Measurements from ENCODE around the gene MSRB1. TPM values are rescaled to one million over a fixed set of nuclear protein-coding genes. Genes with fewer than 3 reads are reported as not detected.

The MSRB1 gene
- total and polyA plus RNA-seq, 3 experiments from 2014 or later, result 20.2 to 20.4 (median 20.4) TPM

DNA sequence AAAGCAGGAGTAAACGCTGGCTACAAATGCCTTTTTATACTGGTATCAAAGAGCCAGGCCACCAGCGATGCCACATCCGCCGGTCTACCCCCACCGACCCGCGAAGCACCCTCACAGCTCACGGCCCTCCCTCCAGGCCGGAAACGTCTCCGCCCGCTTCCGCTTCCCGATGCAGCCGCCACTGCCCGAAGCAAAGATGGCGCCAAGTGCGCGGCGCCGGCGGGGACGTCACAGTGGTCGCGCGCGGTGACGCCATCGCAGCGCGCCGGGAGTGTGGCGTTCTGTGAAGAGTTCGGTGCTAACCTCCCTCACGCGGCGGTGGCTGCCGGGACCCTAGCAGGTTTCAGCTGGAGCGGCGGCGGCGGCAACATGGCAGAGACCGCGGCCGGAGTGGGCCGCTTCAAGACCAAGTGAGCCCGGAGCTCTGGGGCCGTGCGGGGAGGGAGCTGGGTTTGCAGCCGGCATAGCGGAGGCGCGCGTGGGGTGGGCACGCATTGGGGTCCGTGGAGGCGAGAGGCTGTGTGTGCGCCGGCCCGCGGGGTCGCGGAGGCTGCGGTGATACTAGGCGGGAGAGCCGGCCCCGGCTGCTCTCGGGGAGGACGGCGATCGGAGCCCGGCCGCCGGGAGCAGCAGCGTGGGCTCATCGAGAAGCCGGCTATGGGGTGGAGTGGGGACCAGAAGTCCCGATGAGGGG lies 28.9 kb upstream of the MSRB1 start, which contains the start of gene TBL3:
TBL3 (plus strand) TSS at position 258 of the 694 bp plus-strand sequence; CDS start at position 370, 112 bp downstream.
- DNase-seq, result peak; percentile 95 to 98 (median 97)
- Mint-ChIP-seq H3K4me3 (peak within 1 kb of the TSS; percentile 89 to 97 (median 93)), H3K36me3 (peaks cover 0 to 41% (median 2%) of the 10 kb centered on the region in 3 donors), H3K9me3 (peaks cover 0 to 5% (median 0%) of the 10 kb centered on the region in 5 donors), H3K4me1 (peaks cover 17 to 20% (median 19%) of the 10 kb centered on the region in 3 donors), H3K27me3 (peaks cover 0 to 5% of the 10 kb centered on the region in 2 donors), H3K27ac (peak within 1 kb of the TSS; percentile 96 to 99 (median 98))
- CTCF ChIA-PET, result interaction anchor here (0.6 to 1.6 kb wide), 8 partner anchors 8 to 167 kb away, joined by 3 to 5 read pairs (median 4); partner anchors contain the start of gene NDUFB10
- Histone ChIP-seq H3K27ac (ENCODE audit: low read depth, low read length) (peak within 1 kb of the TSS; percentile 83), H3K4me1 (ENCODE audit: insufficient read depth, low read length) (peaks cover 17% of the 10 kb centered on the region), H3K27me3 (ENCODE audit: insufficient read depth, low read length, poor library complexity, severe bottlenecking) (no peaks in the 10 kb centered on the region), H3K36me3 (ENCODE audit: insufficient read depth, low read length) (peaks cover 20% of the 10 kb centered on the region), H3K4me3 (ENCODE audit: low read length) (peak within 1 kb of the TSS; percentile 66), H3K9me3 (ENCODE audit: low read length) (no peaks in the 10 kb centered on the region)
- POLR2A ChIA-PET, result interaction anchor here (0.6 to 1.7 kb wide), 11 partner anchors 8 to 1157 kb away, joined by 3 to 17 read pairs (median 5); partner anchors contain the start of genes GFER, NDUFB10, NUBP2 and PGP

DNA sequence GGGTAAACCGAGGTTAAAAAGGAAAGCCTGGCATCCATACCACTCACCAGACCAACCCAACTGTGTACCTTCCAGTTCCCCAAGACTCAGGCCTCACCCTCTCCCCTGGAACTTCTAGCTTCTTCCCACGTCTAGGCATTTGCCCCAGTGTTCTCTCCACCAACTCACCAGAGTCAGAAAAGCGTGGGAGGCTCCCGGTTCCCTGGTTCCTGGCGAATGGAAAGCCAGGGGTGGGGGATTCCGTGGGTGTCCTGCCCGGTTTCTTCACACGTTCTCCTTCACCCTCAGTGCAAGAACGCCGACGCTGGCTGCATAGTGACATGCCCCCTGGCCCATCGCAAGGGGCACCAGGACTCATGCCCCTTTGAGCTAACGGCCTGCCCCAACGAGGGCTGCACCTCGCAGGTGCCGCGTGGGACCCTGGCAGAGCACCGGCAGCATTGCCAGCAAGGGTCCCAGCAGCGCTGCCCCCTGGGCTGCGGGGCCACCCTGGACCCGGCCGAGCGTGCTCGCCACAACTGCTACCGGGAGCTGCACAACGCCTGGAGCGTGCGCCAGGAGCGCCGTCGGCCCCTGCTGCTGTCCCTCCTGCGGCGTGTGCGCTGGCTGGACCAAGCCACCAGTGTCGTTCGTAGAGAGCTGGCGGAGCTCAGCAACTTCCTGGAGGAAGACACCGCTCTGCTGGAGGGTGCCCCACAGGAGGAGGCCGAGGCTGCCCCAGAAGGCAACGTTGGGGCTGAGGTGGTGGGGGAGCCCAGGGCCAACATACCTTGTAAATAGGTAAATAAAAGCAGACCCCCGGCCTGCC lies 25.4 kb upstream of the MSRB1 start:
- no peak for DNase-seq
- H3K9me3 Mint-ChIP-seq, result peaks cover 0 to 5% (median 0%) of the 10 kb centered on the region in 5 donors
- H3K27me3 ChIP-seq (ENCODE audit: insufficient read depth, low read length, poor library complexity, severe bottlenecking), result no peaks in the 10 kb centered on the region
- peak overlapping the region in 3 of 8 donors; percentile 21 to 68 (median 46) for H3K27ac Mint-ChIP-seq
- no peaks in the 10 kb centered on the region for H3K9me3 ChIP-seq (ENCODE audit: low read length)
- H3K27ac ChIP-seq (ENCODE audit: low read depth, low read length), result no peak overlapping the region
- peaks cover 4% of the 10 kb centered on the region for H3K36me3 ChIP-seq (ENCODE audit: insufficient read depth, low read length)
- peaks cover 33% of the 10 kb centered on the region for H3K4me1 ChIP-seq (ENCODE audit: insufficient read depth, low read length)
- ChIA-PET CTCF (interaction anchor here (1.7 kb wide), 2 partner anchors 9 to 39 kb away, joined by 3 to 4 read pairs; partner anchors contain the start of gene NDUFB10), POLR2A (no interaction called here)
- H3K4me1 Mint-ChIP-seq, result peaks cover 32 to 37% (median 35%) of the 10 kb centered on the region in 3 donors
- peaks cover 0 to 28% (median 2%) of the 10 kb centered on the region in 3 donors for H3K36me3 Mint-ChIP-seq
- H3K4me3 ChIP-seq (ENCODE audit: low read length), result no peak overlapping the region
- peak overlapping the region in 2 of 7 donors; percentile 23 to 82 for H3K4me3 Mint-ChIP-seq
- peaks cover 0 to 5% of the 10 kb centered on the region in 2 donors for H3K27me3 Mint-ChIP-seq

DNA sequence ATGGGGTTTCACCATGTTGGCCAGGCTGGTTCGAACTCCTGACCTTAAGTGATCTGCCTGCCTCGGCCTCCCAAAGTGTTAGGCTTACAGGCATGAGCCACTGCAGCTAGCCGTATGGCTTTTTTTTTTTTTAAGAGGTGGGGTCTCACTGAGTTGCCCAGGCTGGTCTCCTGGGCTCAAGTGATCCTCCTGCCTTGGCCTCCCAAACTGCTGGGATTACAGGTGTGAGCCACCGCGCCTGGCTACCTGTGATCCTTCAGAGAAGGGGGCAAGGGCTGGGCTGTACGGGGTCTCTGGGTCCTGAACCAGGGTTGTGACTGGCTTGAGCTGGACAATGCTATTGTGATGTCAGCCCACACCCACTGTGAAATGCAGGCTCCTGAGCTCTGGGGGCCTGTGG lies 23.5 kb upstream of the MSRB1 start, which contains the start of gene RNF151:
RNF151 (plus strand) TSS at position 397 of the 400 bp plus-strand sequence. CDS start 26 bp downstream, outside the sequence.
- H3K9me3 Mint-ChIP-seq, result peaks cover 0 to 1% (median 0%) of the 10 kb centered on the region in 5 donors
- no peaks in the 10 kb centered on the region for H3K9me3 ChIP-seq (ENCODE audit: low read length)
- CTCF ChIA-PET, result interaction anchor here (1.0 to 2.9 kb wide), 4 partner anchors 16 to 184 kb away, joined by 3 to 8 read pairs (median 8); partner anchors contain the start of genes NUBP2 and SPSB3
- H3K36me3 Mint-ChIP-seq, result peaks cover 0 to 36% (median 2%) of the 10 kb centered on the region in 3 donors
- peak within 1 kb of the TSS; percentile 95 to 99 (median 98) for H3K27ac Mint-ChIP-seq
- POLR2A ChIA-PET, result interaction anchor here (1.1 to 2.4 kb wide), 3 partner anchors 18 to 189 kb away, joined by 3 to 19 read pairs (median 9); partner anchors contain the start of genes GFER and TRAF7
- H3K27me3 ChIP-seq (ENCODE audit: insufficient read depth, low read length, poor library complexity, severe bottlenecking), result no peaks in the 10 kb centered on the region
- H3K4me3 ChIP-seq (ENCODE audit: low read length), result peak within 1 kb of the TSS; percentile 86
- H3K27ac ChIP-seq (ENCODE audit: low read depth, low read length), result peak within 1 kb of the TSS; percentile 93
- H3K4me1 ChIP-seq (ENCODE audit: insufficient read depth, low read length), result peaks cover 42% of the 10 kb centered on the region
- H3K27me3 Mint-ChIP-seq, result no peaks in the 10 kb centered on the region
- peaks cover 37 to 44% (median 42%) of the 10 kb centered on the region in 3 donors for H3K4me1 Mint-ChIP-seq
- peak within 1 kb of the TSS; percentile 85 to 99 (median 94) for H3K4me3 Mint-ChIP-seq
- DNase-seq, result no peak
- peaks cover 21% of the 10 kb centered on the region for H3K36me3 ChIP-seq (ENCODE audit: insufficient read depth, low read length)

DNA sequence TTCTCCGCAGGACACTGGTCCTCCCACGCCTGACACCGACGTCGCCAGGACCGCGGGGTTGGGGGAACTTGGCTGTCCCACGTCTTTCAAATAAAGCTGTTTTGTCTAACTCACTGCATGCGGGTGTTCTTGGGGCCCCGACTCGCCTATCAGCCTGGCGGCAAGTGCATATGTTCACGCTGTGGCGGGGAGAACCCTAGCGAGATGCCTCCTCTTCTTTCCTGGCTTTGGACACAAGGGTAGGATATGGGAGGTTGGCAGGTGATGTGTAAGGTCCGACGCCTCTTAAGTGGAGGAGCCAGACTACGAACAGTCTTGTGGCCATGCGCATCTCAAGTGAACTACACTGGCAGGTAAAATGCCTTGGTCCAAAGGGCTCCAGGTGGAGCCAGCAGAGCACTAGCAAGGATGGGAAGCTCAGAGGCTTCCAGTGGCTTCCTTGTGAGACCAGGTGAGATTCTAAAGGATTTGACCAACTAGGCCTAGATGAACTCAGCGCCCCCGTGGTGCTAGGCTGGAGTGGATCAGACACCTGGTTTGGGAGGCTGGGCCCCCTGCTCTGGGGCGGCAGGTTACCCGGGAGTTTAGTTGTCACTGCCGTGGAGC lies 22.5 kb upstream of the MSRB1 start:
- no peak for DNase-seq
- H3K36me3 Mint-ChIP-seq, result peaks cover 0 to 45% (median 8%) of the 10 kb centered on the region in 3 donors

DNA sequence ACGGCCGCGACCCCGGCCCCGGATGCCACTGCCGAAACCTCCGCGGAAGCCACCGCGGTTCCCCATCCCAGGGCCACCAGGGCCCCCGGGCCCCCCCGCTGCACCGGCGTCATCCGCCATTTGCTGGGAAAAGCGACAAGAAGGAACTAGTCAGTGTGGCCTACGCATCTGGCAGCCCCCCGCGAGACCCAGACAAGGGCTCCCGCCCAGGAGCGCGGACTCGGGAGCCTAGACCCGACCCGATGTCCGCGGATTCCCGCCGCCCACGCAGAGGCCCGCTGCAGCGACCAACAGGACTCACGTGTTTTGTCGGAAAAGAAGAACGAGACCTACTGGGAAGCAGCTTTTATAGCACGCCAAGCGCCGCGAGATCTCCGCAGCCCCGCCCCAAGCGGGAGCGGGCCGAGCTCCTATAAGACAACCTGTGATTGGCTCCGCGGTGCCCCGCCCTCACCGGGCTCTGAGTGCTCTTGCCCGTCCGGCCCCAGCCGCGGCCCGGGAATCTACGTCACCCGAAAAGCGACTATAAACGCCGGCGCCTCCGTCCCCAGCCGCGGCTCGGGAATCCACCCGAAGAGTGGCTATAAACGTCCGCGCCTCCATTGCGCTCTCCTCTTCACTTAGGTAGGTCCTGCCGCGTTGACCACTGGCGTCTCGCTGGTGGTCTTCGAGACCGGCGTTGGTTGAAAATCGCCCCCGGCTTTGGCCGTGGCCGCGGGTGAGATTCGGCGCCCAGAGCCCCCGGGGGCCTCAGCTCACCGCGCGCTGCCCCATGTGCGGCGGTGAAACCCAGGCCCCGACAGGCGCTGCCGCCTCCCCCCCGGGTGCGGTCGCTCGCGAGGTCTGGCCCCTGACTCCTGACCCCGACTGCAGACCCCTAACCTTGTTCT lies 21.8 kb upstream of the MSRB1 start, which contains the start of gene RPS2:
RPS2 (minus strand) TSS at position 321 of the 890 bp plus-strand sequence; CDS start at position 120, 201 bp downstream.
- Histone ChIP-seq H3K9me3 (ENCODE audit: low read length) (no peaks in the 10 kb centered on the region), H3K36me3 (ENCODE audit: insufficient read depth, low read length) (peaks cover 24% of the 10 kb centered on the region), H3K27ac (ENCODE audit: low read depth, low read length) (peak within 1 kb of the TSS; percentile 93), H3K4me3 (ENCODE audit: low read length) (peak within 1 kb of the TSS; percentile 86), H3K27me3 (ENCODE audit: insufficient read depth, low read length, poor library complexity, severe bottlenecking) (no peaks in the 10 kb centered on the region), H3K4me1 (ENCODE audit: insufficient read depth, low read length) (peaks cover 50% of the 10 kb centered on the region)
- ChIA-PET CTCF (interaction anchor here (0.6 to 2.9 kb wide), 6 partner anchors 18 to 190 kb away, joined by 3 to 8 read pairs (median 4); partner anchors contain the start of genes NUBP2, SPSB3 and TRAF7), POLR2A (interaction anchor here (0.6 to 3.2 kb wide), 24 partner anchors 9 to 788 kb away, joined by 3 to 35 read pairs (median 4); partner anchors contain the start of genes GFER, MLST8, MSRB1 and NUBP2)
- Mint-ChIP-seq H3K27me3 (peaks cover 0 to 1% of the 10 kb centered on the region in 2 donors), H3K9me3 (no peaks in the 10 kb centered on the region), H3K4me1 (peaks cover 43 to 52% (median 50%) of the 10 kb centered on the region in 3 donors), H3K36me3 (peaks cover 0 to 50% (median 8%) of the 10 kb centered on the region in 3 donors), H3K27ac (peak within 1 kb of the TSS; percentile 95 to 99 (median 98)), H3K4me3 (peak within 1 kb of the TSS; percentile 85 to 99 (median 94))
- peak; percentile 96 to 100 (median 98) for DNase-seq

More for the DNA sequence above, 22.5 kb upstream of the MSRB1 start:
- H3K27me3 Mint-ChIP-seq, result no peaks in the 10 kb centered on the region
- peaks cover 23% of the 10 kb centered on the region for H3K36me3 ChIP-seq (ENCODE audit: insufficient read depth, low read length)
- no peaks in the 10 kb centered on the region for H3K9me3 Mint-ChIP-seq
- no peaks in the 10 kb centered on the region for H3K9me3 ChIP-seq (ENCODE audit: low read length)
- peak overlapping the region; percentile 85 to 99 (median 94) for H3K4me3 Mint-ChIP-seq
- H3K4me3 ChIP-seq (ENCODE audit: low read length), result peak overlapping the region; percentile 86
- peaks cover 39 to 46% (median 44%) of the 10 kb centered on the region in 3 donors for H3K4me1 Mint-ChIP-seq
- H3K27ac ChIP-seq (ENCODE audit: low read depth, low read length), result peak overlapping the region; percentile 93
- H3K27me3 ChIP-seq (ENCODE audit: insufficient read depth, low read length, poor library complexity, severe bottlenecking), result no peaks in the 10 kb centered on the region
- POLR2A ChIA-PET, result interaction anchor here (1.0 to 3.2 kb wide), 13 partner anchors 8 to 545 kb away, joined by 3 to 35 read pairs (median 6); partner anchors contain the start of genes GFER, MSRB1, NUBP2 and SPSB3
- peaks cover 43% of the 10 kb centered on the region for H3K4me1 ChIP-seq (ENCODE audit: insufficient read depth, low read length)
- peak overlapping the region; percentile 95 to 99 (median 98) for H3K27ac Mint-ChIP-seq
- CTCF ChIA-PET, result interaction anchor here (0.6 to 2.9 kb wide), 6 partner anchors 17 to 190 kb away, joined by 3 to 8 read pairs (median 4); partner anchors contain the start of genes NUBP2, SPSB3 and TRAF7

DNA sequence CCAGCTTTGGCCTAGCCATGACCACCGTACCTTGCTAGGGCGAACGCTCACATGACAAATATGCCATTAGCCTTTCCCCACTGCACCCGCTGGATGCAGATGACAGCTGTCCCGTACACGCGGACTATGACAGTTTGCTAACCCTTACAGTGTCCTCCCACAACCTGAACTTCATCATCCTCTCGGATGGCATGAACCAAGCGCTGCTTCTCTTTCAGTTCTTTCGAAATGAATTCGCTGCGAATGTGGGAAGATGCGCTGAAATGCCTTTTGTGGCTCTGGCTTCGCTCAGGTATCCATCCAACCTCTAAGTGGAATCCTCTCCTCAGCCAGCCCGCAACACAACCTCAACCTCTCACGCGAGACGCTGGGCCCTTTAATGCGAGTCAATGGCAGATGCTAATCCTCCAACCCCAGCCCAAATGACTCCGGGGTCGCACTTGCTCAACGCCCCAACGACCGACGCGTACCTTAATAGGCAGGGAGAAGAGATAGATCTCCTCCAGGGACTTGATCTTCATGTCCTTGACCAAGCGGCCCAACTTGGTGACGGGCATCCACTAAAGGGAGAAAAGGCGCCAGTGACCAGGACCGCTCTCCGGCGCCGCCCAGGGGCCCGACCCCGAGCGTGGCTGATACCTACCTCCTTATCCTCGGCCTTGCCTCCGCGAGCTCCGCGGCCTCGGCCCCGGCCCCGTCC lies 21.0 kb upstream of the MSRB1 start:
- Histone ChIP-seq H3K27ac (ENCODE audit: low read depth, low read length) (peak overlapping the region; percentile 93), H3K4me1 (ENCODE audit: insufficient read depth, low read length) (peaks cover 53% of the 10 kb centered on the region), H3K4me3 (ENCODE audit: low read length) (peak overlapping the region; percentile 86), H3K9me3 (ENCODE audit: low read length) (no peaks in the 10 kb centered on the region), H3K36me3 (ENCODE audit: insufficient read depth, low read length) (peaks cover 24% of the 10 kb centered on the region), H3K27me3 (ENCODE audit: insufficient read depth, low read length, poor library complexity, severe bottlenecking) (no peaks in the 10 kb centered on the region)
- H3K27me3 Mint-ChIP-seq, result peaks cover 0 to 1% of the 10 kb centered on the region in 2 donors
- peak overlapping the region; percentile 88 to 99 (median 96) for H3K27ac Mint-ChIP-seq
- peaks cover 0 to 50% (median 8%) of the 10 kb centered on the region in 3 donors for H3K36me3 Mint-ChIP-seq
- H3K4me3 Mint-ChIP-seq, result peak overlapping the region; percentile 85 to 99 (median 94)
- DNase-seq, result peak in 3 of 5 donors; percentile 24 to 66 (median 44)
- ChIA-PET CTCF (interaction anchor here (0.9 to 2.9 kb wide), 6 partner anchors 8 to 191 kb away, joined by 3 to 8 read pairs (median 4); partner anchors contain the start of genes NUBP2, SPSB3, TBL3 and TRAF7), POLR2A (interaction anchor here (0.6 to 3.2 kb wide), 26 partner anchors 8 to 789 kb away, joined by 3 to 35 read pairs (median 4); partner anchors contain the start of genes GFER, MLST8, MSRB1 and NUBP2)
- H3K9me3 Mint-ChIP-seq, result no peaks in the 10 kb centered on the region
- H3K4me1 Mint-ChIP-seq, result peaks cover 45 to 56% (median 50%) of the 10 kb centered on the region in 3 donors
